ENCODE data around the gene CA4. TPM values are rescaled to one million over a fixed set of nuclear protein-coding genes. Genes with fewer than 3 reads are reported as not detected.
"Not testable (repeated sequence)": the region's sequence is repeated elsewhere in the genome, so short reads cannot be mapped to it uniquely, and the experiment has no call there.

Gene CA4
- total RNA-seq, 4 donors from 2014 or later: 1.0 to 8.7 (median 2.3) TPM

DNA sequence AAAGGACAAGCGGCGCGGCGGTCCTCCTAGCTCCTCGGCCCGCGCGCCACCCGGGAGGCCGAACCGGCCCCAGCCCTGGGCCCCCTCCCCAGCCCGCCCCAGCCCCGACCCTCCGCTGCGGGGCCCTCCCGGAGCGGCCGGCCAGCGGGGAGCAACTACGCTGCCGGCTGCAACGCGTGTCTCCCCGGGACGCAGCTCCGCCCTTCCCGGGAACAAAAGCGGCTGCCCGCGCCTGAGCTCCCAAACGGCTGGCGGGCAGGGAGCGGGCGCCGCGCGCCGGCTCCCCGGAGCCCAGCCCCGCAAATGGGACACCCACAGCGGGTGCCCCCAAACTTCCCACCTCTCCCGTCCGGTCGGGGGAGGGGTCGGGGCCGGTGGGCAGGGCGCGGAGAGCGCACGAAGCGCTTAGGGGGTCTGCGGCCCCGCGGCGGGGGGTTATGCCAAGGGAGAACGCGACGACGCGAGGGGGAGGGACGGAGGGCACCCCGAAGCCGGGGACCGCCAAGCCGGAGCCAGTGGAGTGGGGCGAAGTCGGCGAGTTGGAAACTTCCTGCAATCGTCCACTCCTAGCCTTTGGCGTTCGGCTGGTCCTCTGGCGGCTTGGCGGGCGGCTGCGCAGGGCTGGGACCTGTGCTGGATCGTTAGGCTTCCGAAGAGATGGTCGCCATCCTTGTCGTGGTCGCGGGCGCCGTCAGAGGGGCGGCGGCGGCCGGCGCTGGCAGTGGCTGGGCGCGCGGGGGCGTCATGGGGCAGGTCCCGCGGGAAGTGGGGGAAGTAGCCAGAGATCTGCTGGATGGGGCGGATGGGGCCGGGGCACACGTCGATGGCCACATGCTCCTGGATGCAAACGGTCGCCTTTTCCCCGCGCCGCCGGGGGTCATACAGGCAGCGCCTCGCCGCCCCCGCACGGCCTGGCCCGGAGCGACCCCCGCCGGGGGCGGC lies 29.7 kb upstream of the CA4 start:
- not testable (repeated sequence) for H3K4me3 ChIP-seq; H3K36me3 ChIP-seq; H3K27me3 ChIP-seq; H3K9me3 ChIP-seq; H3K27ac ChIP-seq; H3K4me1 ChIP-seq; DNase-seq (ENCODE audit: low spot score in 2 of 2)
- WGBS, 2 donors: no CpG with 5 or more reads among the region's 114 CpGs

DNA sequence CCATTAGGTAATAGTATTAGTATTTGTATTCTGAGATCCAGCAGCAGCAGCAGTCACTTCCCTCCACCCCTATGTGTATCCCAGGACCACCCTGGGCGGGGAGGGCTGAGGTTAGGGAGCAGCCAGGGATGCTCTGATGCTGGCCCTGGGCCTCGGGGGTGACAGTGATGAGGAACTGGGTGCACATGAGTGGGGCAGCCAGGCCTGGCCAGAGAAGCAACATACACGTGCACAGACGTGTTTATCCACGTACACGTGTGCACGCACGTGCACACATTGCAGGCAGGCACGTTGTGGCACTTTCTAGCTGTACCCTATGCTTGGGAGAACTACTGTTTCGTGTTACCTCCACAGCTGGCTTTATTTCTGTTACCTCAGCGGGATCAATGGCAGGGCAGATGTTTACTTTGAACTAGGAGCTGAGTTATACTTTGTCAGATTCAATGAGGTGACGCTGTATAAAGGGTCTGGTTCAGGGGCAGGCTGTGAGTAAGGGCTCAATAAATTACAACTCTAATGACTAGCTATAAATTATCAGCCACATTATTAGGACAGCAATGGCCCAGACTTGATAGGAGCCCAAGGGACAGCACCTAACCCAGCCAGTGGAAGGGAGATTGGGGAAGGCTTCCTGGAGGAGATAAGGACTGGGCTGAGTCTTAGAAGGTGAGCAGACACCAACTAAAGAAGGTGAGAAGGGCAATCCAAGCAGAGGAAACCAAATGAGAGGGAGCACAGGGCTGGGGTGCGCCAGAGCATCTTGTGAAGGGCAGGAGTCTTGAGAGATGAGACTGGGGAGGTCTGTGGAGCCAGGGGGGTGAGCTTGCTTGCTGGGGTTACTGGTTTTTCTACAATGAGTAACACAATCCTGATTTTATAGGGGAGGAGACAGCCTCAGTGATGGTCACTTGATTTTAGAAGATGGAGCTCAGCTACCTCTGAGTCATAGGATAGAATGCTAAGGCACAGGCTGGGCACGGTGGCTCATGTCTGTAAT lies 22.4 kb upstream of the CA4 start:
- no peak overlapping the region for H3K4me3 ChIP-seq
- DNase-seq (ENCODE audit: low spot score in 2 of 2): no peak
- no peaks in the 10 kb centered on the region for H3K9me3 ChIP-seq
- TF ChIP-seq, protein P1, sequence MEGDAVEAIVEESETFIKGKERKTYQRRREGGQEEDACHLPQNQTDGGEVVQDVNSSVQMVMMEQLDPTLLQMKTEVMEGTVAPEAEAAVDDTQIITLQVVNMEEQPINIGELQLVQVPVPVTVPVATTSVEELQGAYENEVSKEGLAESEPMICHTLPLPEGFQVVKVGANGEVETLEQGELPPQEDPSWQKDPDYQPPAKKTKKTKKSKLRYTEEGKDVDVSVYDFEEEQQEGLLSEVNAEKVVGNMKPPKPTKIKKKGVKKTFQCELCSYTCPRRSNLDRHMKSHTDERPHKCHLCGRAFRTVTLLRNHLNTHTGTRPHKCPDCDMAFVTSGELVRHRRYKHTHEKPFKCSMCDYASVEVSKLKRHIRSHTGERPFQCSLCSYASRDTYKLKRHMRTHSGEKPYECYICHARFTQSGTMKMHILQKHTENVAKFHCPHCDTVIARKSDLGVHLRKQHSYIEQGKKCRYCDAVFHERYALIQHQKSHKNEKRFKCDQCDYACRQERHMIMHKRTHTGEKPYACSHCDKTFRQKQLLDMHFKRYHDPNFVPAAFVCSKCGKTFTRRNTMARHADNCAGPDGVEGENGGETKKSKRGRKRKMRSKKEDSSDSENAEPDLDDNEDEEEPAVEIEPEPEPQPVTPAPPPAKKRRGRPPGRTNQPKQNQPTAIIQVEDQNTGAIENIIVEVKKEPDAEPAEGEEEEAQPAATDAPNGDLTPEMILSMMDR (IDR thresholded peaks at IDR 0.05): no peak
- TF ChIP-seq POLR2A (IDR thresholded peaks at IDR 0.05) (no peak), EP300 (IDR thresholded peaks at IDR 0.05) (no peak)
- 65 to 66% methylated on average over 14 of the region's 14 CpGs for WGBS, 2 donors
- H3K36me3 ChIP-seq: peaks cover 0 to 11% (median 0%) of the 10 kb centered on the region in 3 donors
- H3K27me3 ChIP-seq: peaks cover 0 to 12% of the 10 kb centered on the region in 2 donors
- no peak overlapping the region for H3K27ac ChIP-seq
- H3K4me1 ChIP-seq: no peaks in the 10 kb centered on the region

DNA sequence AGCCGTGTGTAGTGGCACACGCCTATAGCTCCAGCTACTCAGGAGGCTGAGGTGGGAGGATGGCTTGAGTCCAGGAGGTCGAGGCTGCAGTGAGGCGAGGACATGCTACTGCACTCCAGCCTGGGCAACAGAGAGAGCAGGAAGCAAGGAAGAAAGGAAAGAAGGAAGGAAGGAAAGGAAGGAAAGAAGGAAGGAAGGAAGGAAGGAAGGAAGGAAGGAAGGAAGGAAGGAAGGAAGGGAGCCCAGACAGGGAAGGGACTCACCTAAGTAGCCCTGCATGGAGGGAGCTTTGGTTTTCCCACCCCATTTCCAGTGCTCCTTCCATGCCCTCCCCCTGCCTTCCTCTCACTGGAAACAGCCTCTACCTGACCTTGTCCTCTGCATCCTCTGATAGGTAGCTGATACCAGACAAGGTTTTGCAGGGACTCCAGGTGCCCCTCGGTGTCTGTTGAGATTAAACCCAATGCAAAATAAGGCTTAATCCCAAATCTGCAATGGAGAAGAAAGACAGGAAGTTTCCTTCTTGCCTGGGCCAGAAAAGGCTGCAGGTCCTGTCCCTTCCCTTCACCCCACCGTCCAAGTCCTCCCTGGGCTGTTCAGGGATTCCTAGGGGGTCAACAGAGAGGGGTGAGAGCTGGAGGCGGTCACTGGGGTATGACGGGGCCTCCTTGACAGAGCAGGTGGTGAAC lies 21.5 kb upstream of the CA4 start:
- whole genome bisulfite sequencing, 2 donors: 57 to 66% methylated on average over 8 of the region's 8 CpGs
- H3K4me3 ChIP-seq: no peak overlapping the region
- TF ChIP-seq EP300 (IDR thresholded peaks at IDR 0.05): no peak
- TF ChIP-seq, protein P1 (IDR thresholded peaks at IDR 0.05): no peak
- no peak for TF ChIP-seq POLR2A (IDR thresholded peaks at IDR 0.05)
- H3K27me3 ChIP-seq: peaks cover 0 to 12% of the 10 kb centered on the region in 2 donors
- H3K27ac ChIP-seq: no peak overlapping the region
- no peak for DNase-seq (ENCODE audit: low spot score in 2 of 2)
- peaks cover 0 to 13% (median 0%) of the 10 kb centered on the region in 3 donors for H3K36me3 ChIP-seq
- no peaks in the 10 kb centered on the region for H3K9me3 ChIP-seq
- peaks cover 0 to 3% (median under 1%) of the 10 kb centered on the region in 4 donors for H3K4me1 ChIP-seq

DNA sequence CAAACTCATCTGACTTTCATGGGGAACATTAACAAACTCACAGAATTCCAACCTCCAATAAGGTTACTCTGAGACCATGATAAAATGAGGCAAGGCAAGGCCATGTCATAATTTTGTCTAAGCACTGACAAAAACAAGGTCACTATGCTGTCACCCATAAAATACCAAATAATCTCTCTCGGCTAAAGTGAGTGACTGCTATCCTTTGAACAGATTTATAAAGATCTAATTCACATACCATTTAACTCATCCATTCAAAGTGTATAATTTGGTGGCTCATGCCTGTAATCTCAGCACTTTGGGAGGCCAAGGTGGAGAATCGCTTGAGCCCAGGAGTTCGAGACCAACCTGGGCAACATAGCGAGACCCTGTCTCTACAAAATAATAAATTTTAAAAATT lies 20.6 kb upstream of the CA4 start:
- TF ChIP-seq POLR2A (IDR thresholded peaks at IDR 0.05) (no peak), EP300 (IDR thresholded peaks at IDR 0.05) (no peak)
- TF ChIP-seq, protein P1 (IDR thresholded peaks at IDR 0.05): no peak
- no peak overlapping the region for H3K27ac ChIP-seq
- DNase-seq (ENCODE audit: low spot score in 2 of 2): no peak
- H3K36me3 ChIP-seq: peaks cover 0 to 15% (median 0%) of the 10 kb centered on the region in 3 donors
- H3K9me3 ChIP-seq: no peaks in the 10 kb centered on the region
- H3K27me3 ChIP-seq: peaks cover 0 to 12% of the 10 kb centered on the region in 2 donors
- 78 to 80% methylated on average over 4 of the region's 4 CpGs for WGBS, 2 donors
- peaks cover 0 to 9% (median 5%) of the 10 kb centered on the region in 4 donors for H3K4me1 ChIP-seq
- H3K4me3 ChIP-seq: no peak overlapping the region

DNA sequence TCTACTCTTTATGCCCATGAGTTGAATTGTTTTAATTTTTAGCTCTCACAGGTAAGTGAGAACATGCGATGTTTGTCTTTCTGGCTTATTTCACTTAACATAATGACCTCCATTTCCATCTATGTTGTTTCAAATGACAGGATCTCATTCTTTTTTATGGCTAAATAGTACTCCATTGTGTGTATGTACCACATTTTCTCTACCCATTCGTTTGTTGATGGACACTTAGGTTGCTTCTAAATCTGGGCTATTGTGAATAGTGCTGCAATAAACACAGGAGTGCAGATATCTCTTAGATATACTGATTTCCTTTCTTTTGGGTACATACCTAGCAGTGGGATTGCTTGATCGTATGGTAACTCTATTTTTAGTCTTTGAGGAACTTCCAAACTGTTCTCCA lies 19.3 kb upstream of the CA4 start:
- WGBS, 2 donors: 84 to 87% methylated on average over 3 of the region's 3 CpGs
- Histone ChIP-seq H3K27me3 (peaks cover 0 to 12% of the 10 kb centered on the region in 2 donors), H3K4me1 (peaks cover 0 to 19% (median 13%) of the 10 kb centered on the region in 4 donors), H3K4me3 (no peak overlapping the region), H3K36me3 (peaks cover 0 to 15% (median 0%) of the 10 kb centered on the region in 3 donors), H3K27ac (no peak overlapping the region), H3K9me3 (no peaks in the 10 kb centered on the region)
- TF ChIP-seq, protein P1 (IDR thresholded peaks at IDR 0.05): no peak
- no peak for TF ChIP-seq EP300 (IDR thresholded peaks at IDR 0.05)
- TF ChIP-seq POLR2A (IDR thresholded peaks at IDR 0.05): no peak
- no peak for DNase-seq (ENCODE audit: low spot score in 2 of 2)

Measured in tibial nerve (tissue), 4 donors.